Activated naive CD4-positive, alpha-beta T cell treated with anti-CD3 and anti-CD28 coated beads, Interleukin-2, amount 10 ng/mL, durations not matched to agents 7 days and 5 days (primary cell): Measurements from ENCODE around the gene UBAP1L.
"Not testable (repeated sequence)": the region's sequence is repeated elsewhere in the genome, so short reads cannot be mapped to it uniquely, and the experiment has no call there.

Experiments
- CTCF ChIA-PET: fragments of 350-600 bp; sonication (Branson Sonifier 250); formaldehyde crosslinking; loops from one replicate; lab custom pipeline; 2021; ENCODE audit warnings: antibody characterized with exemption; lab: Charles Lee
- DNase-seq: peaks from one replicate; pipeline ENCODE4 v3.0.0-alpha.2; 2020
- H3K27ac Mint-ChIP-seq: one replicate; pipeline ENCODE4 v1.8.0; 2021; ENCODE audit warnings: mild to moderate bottlenecking, moderate library complexity, mixed read lengths
- H3K27me3 Mint-ChIP-seq: one replicate; pipeline ENCODE4 v1.8.0; 2021; ENCODE audit warnings: mild to moderate bottlenecking, mixed read lengths
- H3K36me3 Mint-ChIP-seq: one replicate; pipeline ENCODE4 v1.8.0; 2021; ENCODE audit warnings: mixed read lengths
- H3K4me1 Mint-ChIP-seq: one replicate; pipeline ENCODE4 v1.8.0; 2021; ENCODE audit warnings: mixed read lengths
- H3K4me3 Mint-ChIP-seq: one replicate; pipeline ENCODE4 v1.8.0; 2021; ENCODE audit warnings: mild to moderate bottlenecking, moderate library complexity, mixed read lengths
- H3K9me3 Mint-ChIP-seq: one replicate; pipeline ENCODE4 v1.8.0; 2021; ENCODE audit warnings: mixed read lengths

The UBAP1L gene

GRCh38 chr15:65048241-65048640 is 66.8 kb downstream of the UBAP1L start:
- Mint-ChIP-seq H3K27ac (no peak overlapping the region), H3K9me3 (no peaks in the 10 kb centered on the region), H3K4me1 (peaks cover 13% of the 10 kb centered on the region), H3K36me3 (no peaks in the 10 kb centered on the region), H3K4me3 (no peak overlapping the region), H3K27me3 (peaks cover 25% of the 10 kb centered on the region)
- DNase-seq = no peak
- CTCF ChIA-PET = no interaction called here

DNA sequence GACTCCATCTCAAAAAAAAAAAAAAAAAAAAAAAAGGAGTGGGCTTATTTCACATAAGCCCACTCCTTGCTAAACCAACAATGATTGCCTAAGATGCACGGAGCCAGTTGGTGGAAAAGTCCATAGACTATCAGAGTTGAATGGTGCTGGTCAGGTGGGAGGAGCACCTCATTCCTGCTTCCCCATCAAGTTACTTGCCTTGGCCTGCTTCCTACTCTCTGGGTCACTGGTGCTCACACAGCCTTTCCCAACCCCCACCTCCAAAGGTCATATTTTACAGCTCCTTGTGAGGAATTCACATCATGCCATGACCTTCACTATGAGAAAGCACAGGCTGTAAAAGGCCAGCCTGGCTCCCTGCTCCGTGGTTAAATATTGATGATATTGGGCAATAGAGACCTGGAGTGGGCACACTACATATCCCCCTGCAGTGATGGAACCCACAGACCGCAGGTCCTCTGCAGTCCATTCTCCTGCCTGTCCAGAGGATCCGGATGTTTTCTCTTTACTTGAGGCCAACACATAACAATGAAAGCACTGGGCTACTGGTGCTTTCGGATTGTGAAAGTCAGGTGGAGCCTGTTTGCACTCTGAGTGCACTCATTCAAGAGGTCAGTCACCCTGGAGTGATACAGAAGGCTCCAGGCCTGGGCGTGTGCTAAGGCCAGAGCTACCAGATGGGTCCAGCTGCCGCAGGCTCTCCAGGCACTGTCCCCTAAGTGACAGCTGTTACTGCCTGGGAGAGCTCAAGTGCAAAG is 70.1 kb downstream of the UBAP1L start, which contains the start of gene SLC51B:
Gene SLC51B (plus strand): TSS at position 664 of the 758 bp plus-strand sequence. CDS start 4,618 bp downstream, outside the sequence.
- CTCF ChIA-PET = interaction anchor here (2.8 to 3.0 kb wide), 2 partner anchors 9 to 11 kb away, joined by 14 to 15 read pairs; no protein-coding TSS in a partner anchor
- no peaks in the 10 kb centered on the region for H3K36me3 Mint-ChIP-seq
- no peak within 1 kb of the TSS for H3K4me3 Mint-ChIP-seq
- no peaks in the 10 kb centered on the region for H3K9me3 Mint-ChIP-seq
- peaks cover 23% of the 10 kb centered on the region for H3K27me3 Mint-ChIP-seq
- H3K4me1 Mint-ChIP-seq = peaks cover 9% of the 10 kb centered on the region
- no peak within 1 kb of the TSS for H3K27ac Mint-ChIP-seq
- no peak for DNase-seq

GRCh38 chr15:65044218-65044617 is 70.8 kb downstream of the UBAP1L start:
- CTCF ChIA-PET = interaction anchor here (0.7 to 3.0 kb wide), 3 partner anchors 10 to 166 kb away, joined by 3 to 15 read pairs (median 14); no protein-coding TSS in a partner anchor

DNA sequence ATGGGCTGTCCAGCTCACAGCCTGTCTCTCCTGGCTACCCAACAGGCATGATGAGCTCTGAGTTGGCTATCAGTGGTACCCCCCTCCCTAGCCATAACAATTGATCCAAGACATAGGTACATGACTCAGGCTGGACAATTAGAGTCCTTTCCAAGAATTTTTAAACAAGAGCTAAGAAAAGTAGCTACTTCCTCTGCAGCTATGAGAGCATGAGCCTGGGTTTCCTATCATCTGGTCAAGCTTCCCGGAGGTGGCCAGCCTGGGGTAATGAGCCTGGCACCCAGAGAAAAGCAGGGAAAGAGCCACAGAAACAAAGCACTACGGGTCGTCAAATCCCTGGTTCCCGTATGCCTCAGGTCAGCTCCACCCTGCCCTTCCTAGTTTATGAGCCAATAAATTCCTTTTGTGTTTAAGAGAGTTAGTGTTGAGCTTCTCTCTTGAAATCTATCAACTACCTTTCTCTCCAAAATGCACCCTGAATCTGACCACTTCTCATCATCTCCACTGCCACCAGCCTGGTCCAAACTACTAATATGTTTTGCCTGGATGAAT is 72.1 kb downstream of the UBAP1L start:
- Mint-ChIP-seq H3K27me3 (peaks cover 15% of the 10 kb centered on the region), H3K4me3 (no peak overlapping the region), H3K27ac (no peak overlapping the region), H3K4me1 (no peaks in the 10 kb centered on the region), H3K36me3 (no peaks in the 10 kb centered on the region), H3K9me3 (no peaks in the 10 kb centered on the region)
- no peak for DNase-seq
- CTCF ChIA-PET = interaction anchor here (2.8 to 3.0 kb wide), 2 partner anchors 9 to 11 kb away, joined by 14 to 15 read pairs; no protein-coding TSS in a partner anchor

More at GRCh38 chr15:65044218-65044617, 70.8 kb downstream of the UBAP1L start:
- not testable (repeated sequence) for H3K36me3 Mint-ChIP-seq, H3K27ac Mint-ChIP-seq, H3K4me1 Mint-ChIP-seq, DNase-seq, H3K4me3 Mint-ChIP-seq, H3K9me3 Mint-ChIP-seq
- peaks cover 16% of the 10 kb centered on the region for H3K27me3 Mint-ChIP-seq
